Measurements from ENCODE around the gene RNF115.
"Not testable (repeated sequence)": the region's sequence is repeated elsewhere in the genome, so short reads cannot be mapped to it uniquely, and the experiment has no call there.

The RNF115 gene

DNA sequence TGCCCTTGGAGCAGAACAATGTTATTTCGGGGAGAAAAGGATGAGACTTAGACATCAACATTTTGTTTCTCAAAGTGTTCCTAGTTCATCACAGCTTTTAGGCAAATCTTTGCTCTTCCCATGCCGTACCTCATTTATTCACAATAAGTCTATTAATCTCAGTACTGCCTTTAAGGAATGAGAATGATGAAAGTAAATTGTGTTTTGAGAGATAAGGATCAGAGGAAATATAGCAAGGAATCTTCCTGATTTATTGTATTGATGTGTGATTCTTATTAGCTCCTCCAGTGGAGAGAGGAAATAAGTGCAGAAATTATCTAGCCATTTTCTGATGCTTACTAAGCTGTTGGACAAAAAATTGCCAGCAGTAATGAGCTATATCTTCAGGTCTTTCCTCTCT is 2.1 kb upstream of the RNF115 start:
- DNase-seq: no peak

GRCh38 chr1:145824499-145824842 is 576 bp upstream of the RNF115 start:
- no peak for DNase-seq

DNA sequence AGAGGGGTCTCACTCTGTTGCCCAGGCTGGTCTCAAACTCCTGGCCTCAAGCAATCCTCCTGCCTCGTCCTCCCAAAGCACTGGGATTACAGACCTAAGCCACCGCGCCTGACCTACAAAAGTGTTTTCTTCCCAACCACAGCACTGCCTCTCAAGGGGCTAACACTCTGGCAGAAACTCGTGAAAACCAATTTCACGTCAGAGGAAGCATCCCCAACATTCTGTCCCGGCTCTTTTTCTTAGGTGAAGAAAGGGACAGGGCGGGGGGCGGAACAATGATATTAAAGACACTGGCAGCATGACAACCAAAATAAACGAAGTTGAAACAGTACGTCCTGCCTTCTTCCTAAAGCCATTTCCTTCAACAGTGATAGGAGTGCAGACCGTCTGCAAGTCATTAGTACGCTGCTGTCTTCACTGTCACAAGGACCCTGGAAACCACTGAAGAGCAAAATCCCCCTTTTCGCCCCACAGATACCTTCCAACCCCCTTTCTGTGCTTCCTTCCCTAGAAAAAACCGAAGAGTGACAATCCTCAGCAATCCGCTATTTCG is 1.0 kb downstream of the RNF115 start:
- not testable (repeated sequence) for DNase-seq

- DNase-seq: not testable (repeated sequence)
These were observed 5.8 kb downstream of the RNF115 start for GRCh38 chr1:145818095-145818494.

DNA sequence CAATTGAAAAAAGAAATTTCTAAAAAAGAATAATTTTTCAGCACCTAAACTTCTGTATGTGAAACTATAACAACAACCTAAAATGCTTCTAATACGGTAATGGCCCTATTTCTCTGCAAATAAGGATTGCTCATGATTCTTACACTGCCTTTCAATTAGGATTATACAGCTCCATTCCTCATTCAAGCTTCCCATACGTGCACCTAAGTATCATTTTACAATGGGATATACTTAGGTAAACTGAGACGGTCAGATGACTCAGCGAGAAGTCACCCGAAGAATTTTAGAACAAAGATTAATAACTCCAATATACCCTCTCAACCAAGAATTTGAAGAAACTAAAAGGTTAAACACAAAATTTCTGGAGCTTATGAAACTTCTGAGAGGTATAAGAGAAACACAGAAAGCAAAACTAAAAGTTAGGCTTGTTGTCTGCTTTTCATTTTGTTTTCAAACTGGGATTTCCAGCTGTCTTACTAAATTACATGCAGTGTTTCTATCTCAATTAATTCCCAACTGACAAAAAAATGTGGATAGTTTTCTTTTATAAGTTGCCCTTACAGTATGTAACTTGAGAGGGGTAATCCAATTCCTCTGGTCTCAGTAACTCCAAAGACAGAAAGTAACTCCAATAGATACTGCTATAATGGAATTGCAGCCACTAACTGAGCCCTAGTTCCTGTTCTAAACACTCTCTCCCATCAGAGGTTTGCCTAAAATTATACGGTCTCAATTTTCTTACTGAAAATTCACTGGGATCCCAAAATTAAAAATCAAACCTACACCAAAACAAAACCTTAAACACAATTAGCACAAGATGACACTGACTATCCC is 10.7 kb downstream of the RNF115 start:
- DNase-seq: not testable (repeated sequence)

DNA sequence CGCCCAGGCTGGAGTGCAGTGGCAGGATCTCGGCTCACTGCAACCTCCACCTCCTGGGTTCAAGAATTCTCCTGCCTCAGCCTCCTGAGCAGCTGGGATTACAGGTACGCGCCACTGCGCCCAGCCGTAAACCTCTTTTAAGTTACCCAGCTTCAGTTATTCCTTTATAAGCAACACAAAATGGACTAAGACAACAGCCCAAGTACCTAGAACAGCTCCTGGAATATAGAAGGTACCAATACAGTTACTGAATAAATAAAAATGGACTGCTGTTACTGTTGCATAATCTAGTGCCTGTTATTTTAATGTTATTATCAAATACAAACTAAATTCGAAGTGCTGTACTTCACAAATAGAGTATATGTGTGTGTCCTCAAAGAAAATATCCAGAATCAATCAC is 17.1 kb downstream of the RNF115 start:
- DNase-seq: no peak

- DNase-seq: no peak
These were observed 17.5 kb downstream of the RNF115 start for GRCh38 chr1:145806408-145806807.

DNA sequence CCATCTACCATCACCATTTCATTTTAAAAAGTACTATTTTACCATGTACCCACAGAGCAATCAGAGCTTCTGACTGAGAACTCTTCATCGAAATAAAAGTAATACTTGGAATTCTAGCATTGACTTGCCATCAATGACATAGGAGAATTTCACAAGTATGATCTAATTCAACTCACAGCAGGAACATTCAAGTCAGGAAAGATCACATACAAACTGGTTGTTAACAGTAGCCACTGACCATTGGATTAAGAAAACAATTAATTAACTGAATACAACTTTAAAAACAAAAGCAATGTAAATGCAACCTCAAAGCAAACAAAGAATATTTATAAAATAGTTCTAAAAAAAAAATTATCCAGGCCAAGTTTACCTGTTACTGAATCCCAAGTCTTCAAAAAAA is 18.8 kb downstream of the RNF115 start:
- no peak for DNase-seq

DNA sequence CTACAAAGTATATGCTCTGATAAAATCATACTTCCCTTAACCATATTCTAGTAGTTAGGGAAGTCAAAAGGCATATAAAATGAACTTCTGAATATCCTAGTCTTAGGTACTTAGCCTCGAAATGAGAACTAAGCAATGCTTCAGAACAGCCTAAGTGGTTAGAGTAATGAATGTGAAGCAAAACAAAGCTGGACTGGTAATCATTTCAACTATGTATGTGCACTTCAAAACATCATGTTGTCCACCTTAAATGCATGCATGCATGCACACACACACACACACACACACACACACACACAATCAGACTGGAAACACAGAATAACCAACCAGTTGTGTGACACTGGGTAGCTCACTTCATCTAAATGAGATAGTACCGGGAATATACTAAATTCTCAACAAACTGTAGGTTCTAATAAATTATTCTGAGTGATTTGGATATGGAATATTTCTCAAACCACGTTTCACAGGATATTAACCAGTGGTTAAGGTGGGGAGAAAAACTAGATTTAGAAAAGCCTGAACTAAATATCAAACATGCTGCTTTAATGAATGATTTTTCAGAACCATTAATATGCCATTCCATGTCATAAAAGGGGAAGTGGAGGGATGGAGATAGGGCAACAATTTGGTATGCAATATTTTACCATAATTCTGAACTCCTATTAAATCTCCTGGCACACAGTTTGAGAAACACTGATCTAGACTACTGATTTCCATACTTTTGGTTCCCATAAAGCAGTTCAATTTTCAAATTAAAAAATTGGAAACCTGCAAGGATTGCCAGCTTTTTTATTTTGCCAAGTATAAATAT is 19.5 kb downstream of the RNF115 start:
- DNase-seq: no peak

- DNase-seq: no peak
These were observed 24.1 kb downstream of the RNF115 start for GRCh38 chr1:145799806-145800205.

DNA sequence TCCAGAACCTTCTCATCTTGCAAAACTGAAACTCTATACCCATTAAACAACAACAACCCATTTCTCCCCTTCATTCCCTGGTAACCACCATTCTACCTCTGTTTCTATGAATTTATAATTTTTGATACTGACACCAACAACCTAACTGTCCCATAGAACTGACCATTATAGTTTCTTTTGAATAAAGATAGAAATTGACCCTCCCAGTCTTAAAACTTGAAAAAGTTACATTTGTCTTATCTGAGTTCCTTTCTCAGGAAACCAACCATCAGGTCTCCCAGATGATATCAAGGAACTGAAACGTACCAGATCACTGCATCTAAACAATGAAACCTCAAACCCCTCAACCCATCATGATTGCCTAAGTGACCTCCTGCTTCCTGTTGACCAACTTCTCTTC is 27.1 kb downstream of the RNF115 start:
- no peak for DNase-seq

GRCh38 chr1:145795257-145795881 is 28.5 kb downstream of the RNF115 start:
- no peak for DNase-seq

DNA sequence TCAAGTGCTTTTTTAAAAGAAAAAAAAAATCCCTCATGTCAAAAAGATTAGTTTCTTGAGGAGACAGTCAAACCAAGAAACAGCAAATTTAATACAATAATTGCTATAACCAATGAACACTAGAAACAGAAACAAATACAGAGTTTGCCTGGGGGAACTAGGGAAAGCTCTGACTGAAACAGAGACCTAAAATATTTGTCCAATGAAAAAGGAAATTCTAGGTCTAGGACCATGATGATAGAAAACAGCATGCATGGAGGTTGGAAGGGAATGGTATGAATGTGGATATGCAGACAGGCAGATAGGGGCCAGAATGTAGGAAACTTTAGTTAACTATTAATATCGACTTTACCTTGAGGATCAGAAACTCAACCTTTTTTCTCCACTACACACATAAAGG is 31.4 kb downstream of the RNF115 start:
- no peak for DNase-seq

DNA sequence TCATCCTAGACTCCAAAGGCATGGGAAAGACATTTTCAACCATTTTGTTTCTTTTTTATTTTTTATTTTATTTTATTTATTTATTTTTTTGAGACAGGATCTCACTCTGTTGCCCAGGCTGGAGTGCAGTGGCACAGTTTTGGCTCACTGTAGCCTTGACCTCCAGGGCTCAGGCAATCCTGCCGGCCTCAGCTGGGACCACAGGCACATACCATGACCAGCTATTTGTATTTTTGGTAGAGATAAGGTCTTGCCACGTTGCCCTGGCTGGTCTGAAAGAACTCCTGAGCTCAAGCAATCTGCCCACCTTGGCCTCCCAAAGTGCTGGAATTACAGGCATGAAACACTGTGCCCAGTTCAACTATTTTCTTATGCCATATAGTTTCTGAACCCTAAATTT is 32.0 kb downstream of the RNF115 start:
- DNase-seq: not testable (repeated sequence)

DNA sequence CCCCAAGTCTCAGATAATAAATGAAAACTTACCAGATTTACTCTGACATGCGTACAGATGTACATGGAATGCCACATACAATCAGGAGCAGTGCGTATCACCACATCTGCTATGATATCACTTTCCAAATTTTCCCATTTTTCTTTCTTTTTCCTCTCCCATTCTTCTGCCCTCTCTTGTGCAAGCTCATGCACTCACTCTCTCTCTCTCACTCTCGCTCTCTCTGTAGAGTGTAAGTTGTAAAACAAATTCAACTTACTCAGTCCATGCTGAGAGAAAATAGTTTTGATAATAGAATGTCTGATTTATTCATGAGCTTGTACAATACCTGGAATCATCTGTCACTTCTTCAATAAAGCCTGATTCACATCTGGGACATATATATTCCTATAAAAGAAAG is 35.3 kb downstream of the RNF115 start:
- DNase-seq: no peak

DNA sequence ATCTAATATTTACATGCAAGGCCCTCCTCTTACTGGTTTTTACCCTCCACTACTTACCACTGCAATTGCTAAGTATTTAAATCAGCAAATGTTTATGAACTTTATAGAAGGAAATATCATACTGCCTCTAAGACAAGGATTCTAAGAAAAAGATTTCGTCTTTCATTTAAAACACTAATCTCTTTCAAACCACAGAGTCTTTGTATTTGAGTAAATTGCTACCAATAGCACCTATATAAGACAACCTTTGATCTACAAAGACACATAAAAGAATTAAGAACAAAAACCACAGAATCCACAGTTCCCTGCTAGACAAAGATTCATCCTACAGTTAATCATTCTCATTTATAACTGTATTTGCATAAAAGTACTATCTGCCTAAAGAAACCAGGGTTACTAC is 37.6 kb downstream of the RNF115 start:
- no peak for DNase-seq

DNA sequence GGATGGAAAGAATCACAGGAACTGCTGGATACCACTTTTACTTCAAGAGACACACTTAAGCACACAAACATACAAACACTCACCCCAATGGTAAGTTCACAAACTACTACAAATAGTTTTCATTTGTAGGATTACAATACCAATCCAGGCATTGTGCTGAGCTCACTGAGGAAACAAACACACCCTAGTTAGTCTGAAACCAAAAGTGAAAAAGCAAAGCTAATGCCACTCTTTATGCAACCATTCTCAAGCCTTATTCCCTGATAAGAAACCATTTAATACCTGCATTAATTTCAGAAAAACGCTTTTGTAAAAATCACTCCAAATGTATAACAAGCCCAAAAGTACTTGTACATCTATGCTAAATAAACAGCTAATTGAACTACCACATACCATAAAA is 38.3 kb downstream of the RNF115 start:
- DNase-seq: no peak

DNA sequence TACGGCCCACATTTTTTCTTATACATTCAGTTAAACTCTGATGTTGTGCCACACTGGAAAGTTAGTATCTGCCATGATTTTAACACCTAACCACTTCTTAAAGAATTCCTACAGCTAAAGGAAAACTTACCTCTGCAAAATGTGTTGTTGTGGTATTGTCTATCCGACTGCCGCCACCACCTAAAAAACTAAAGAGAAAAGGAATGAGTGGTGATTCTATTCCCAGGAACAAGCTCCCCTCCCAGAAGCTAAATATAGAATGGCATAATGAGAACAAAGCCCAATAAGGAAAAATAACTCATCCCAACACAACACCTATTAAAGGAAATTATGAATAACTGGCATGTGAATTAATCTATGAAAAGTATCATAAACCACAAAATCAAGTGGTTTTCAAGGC is 39.5 kb downstream of the RNF115 start:
- no peak for DNase-seq

DNA sequence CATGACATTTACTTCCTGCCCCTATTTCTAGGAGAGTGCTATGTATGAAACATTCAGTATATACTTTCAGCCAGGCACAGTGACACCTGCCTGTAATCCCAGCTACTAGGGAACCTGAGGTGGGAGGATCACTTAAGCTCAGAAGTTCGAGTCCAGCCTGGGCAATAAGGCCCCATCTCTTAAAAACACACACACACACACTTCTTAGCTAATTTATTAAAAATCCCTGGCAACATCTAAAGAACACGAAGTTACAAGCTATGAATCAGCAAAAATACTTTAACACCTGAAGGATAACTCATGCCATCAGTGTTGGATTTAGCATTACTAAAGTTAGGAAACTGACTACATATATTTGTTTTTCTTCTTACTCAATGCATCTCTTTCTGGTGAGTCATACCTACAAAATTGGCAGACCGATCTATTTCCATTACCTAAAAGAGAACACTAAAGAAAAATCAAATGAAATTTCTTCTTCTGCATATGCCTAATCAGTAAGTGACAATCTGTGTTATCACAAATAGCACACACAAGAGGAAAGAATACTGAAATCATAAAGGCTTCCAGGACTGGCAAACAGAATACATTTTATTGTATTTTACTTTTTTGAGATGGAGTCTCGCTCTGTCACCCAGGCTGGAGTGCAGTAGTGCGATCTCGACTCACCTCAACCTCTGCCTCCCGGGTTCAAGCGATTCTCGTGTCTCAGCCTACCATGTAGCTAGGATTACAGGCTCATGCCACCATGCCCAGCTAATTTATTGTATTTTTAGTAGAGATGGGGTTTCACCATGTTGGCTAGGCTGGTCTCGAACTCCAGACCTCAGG is 41.4 kb downstream of the RNF115 start:
- DNase-seq: no peak

DNA sequence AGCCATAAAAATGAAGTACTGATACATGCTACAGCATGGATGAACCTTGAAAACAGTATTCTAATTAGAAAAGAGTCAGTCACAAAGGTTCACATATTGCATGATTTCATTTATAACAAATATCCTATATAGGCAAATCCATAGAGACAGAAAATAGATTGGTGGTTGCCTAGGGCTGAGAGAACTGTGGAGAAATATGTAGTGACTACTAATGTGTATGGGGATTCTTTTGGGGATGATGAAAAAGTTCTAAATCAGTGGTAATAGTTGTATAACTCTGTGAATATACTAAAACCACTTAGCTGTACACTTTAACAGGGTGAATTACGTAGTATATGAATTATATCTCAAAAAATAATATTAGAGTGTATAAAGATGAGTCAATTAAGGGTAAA is 45.8 kb downstream of the RNF115 start:
- no peak for DNase-seq

GRCh38 chr1:145777357-145778145 is 46.3 kb downstream of the RNF115 start:
- no peak for DNase-seq

- DNase-seq: no peak
These were observed 50.5 kb downstream of the RNF115 start for GRCh38 chr1:145773423-145773822.
